ENCODE measurements around the gene KLHDC9. TPM values are rescaled to one million over a fixed set of nuclear protein-coding genes. Genes with fewer than 3 reads are reported as not detected.
A peak's percentile ranks its signal among the peaks of the same experiment; 100 is the strongest.

Gene KLHDC9
- total RNA-seq, 1 donor from 2014 or later = 7.2 TPM

- TF ChIP-seq, protein P1, sequence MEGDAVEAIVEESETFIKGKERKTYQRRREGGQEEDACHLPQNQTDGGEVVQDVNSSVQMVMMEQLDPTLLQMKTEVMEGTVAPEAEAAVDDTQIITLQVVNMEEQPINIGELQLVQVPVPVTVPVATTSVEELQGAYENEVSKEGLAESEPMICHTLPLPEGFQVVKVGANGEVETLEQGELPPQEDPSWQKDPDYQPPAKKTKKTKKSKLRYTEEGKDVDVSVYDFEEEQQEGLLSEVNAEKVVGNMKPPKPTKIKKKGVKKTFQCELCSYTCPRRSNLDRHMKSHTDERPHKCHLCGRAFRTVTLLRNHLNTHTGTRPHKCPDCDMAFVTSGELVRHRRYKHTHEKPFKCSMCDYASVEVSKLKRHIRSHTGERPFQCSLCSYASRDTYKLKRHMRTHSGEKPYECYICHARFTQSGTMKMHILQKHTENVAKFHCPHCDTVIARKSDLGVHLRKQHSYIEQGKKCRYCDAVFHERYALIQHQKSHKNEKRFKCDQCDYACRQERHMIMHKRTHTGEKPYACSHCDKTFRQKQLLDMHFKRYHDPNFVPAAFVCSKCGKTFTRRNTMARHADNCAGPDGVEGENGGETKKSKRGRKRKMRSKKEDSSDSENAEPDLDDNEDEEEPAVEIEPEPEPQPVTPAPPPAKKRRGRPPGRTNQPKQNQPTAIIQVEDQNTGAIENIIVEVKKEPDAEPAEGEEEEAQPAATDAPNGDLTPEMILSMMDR (IDR thresholded peaks at IDR 0.05) = no peak
- ATAC-seq (peak in 1 of 2 donors; percentile 1), DNase-seq (no peak)
- Histone ChIP-seq H3K4me3 (no peak overlapping the region), H3K36me3 (no peaks in the 10 kb centered on the region), H3K27ac (peak overlapping the region; percentile 80), H3K4me1 (peaks cover 33% of the 10 kb centered on the region), H3K27me3 (ENCODE audit: low read depth) (no peaks in the 10 kb centered on the region), H3K9me3 (no peaks in the 10 kb centered on the region)
- intact Hi-C loops (cut with DNase I) = no loop called here
Observed at GRCh38 chr1:161083748-161084596, 14.2 kb upstream of the KLHDC9 start.

DNA sequence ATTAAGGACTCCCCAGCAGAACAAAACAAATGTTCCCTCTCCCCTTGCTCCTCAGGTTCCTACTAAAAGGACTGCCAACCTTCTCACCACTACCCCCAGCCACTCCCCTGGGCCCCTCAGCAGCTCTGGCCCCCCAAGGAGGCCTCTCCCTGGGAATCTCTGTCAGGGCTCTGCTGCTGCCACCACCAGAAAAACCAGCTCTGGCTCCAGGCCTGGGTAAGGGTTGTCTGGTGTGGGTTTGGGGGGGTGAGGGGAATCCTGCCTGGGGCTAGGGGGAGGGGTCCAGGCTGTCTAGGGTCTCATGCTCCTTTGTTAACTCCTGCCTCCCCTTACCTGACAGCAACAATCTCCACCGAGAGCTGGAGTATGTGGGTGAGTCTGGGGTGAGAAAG lies 13.6 kb upstream of the KLHDC9 start:
- intact Hi-C loops (cut with DNase I) = no loop called here
- DNase-seq (no peak), ATAC-seq (no peak)
- TF ChIP-seq, protein P1 (IDR thresholded peaks at IDR 0.05) = no peak
- Histone ChIP-seq H3K4me1 (peaks cover 33% of the 10 kb centered on the region), H3K4me3 (no peak overlapping the region), H3K27me3 (ENCODE audit: low read depth) (no peaks in the 10 kb centered on the region), H3K9me3 (no peaks in the 10 kb centered on the region), H3K27ac (peak overlapping the region; percentile 80), H3K36me3 (no peaks in the 10 kb centered on the region)

DNA sequence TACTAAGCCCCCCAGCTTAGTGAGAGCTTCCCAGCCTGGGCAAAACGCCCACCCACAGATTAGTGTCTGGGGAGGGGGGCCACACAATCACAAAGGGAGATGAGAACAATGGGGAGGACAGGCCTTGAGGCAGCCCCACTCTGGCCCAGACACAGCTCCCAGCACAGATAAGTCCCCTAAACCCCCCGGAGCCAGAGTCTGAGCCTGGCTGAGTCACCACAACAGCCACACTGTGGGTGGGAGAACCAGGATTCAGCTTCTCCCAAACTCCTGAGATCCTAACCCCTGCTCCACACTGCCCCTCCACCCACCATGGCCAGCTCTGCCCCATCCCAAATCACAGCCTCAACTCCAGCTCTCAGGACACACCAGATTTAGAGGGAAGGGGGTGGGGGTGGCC lies 13.0 kb upstream of the KLHDC9 start:
- ATAC-seq (no peak), DNase-seq (no peak)
- Histone ChIP-seq H3K36me3 (no peaks in the 10 kb centered on the region), H3K4me3 (no peak overlapping the region), H3K9me3 (no peaks in the 10 kb centered on the region), H3K27me3 (ENCODE audit: low read depth) (no peaks in the 10 kb centered on the region), H3K27ac (peak overlapping the region; percentile 18), H3K4me1 (peaks cover 35% of the 10 kb centered on the region)
- TF ChIP-seq, protein P1 (IDR thresholded peaks at IDR 0.05) = no peak
- intact Hi-C loops (cut with DNase I) = no loop called here

DNA sequence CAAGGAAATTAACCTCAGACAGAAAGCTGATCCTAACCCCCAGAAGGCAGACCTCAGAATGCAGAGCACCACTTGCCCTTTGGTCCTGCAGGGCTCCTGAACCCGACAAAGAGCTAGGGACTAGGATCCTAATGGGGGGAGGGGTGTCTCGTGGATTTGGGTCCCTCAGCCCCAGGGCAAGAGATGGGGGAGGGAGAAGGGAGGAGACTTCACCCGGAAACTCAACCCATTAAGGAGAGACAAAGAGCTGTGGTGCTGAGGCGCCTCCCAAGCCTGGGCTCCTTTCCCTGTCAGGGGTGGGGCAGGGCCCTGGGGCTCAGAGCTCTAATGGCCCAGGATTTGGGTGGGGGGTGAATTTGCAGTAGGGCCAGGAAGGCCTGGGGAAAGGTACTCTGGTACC lies 11.7 kb upstream of the KLHDC9 start:
- ATAC-seq (no peak), DNase-seq (no peak)
- Histone ChIP-seq H3K27ac (peak overlapping the region; percentile 14), H3K4me3 (no peak overlapping the region), H3K4me1 (peaks cover 30% of the 10 kb centered on the region), H3K27me3 (ENCODE audit: low read depth) (no peaks in the 10 kb centered on the region), H3K9me3 (no peaks in the 10 kb centered on the region), H3K36me3 (no peaks in the 10 kb centered on the region)
- intact Hi-C loops (cut with DNase I) = no loop called here
- TF ChIP-seq, protein P1 (IDR thresholded peaks at IDR 0.05) = no peak

GRCh38 chr1:161088587-161089110 lies 9.5 kb upstream of the KLHDC9 start:
- TF ChIP-seq, protein P1 (IDR thresholded peaks at IDR 0.05) = no peak
- no peaks in the 10 kb centered on the region for H3K36me3 ChIP-seq

More at GRCh38 chr1:161088587-161089110, 9.5 kb upstream of the KLHDC9 start:
- Histone ChIP-seq H3K4me1 (peaks cover 21% of the 10 kb centered on the region), H3K9me3 (no peaks in the 10 kb centered on the region), H3K27me3 (ENCODE audit: low read depth) (no peaks in the 10 kb centered on the region), H3K27ac (peak overlapping the region; percentile 71), H3K4me3 (peak overlapping the region; percentile 49)
- peak; percentile 52 to 72 for ATAC-seq
- no peak for DNase-seq
- intact Hi-C loops (cut with DNase I) = no loop called here

Measured in lower lobe of right lung (tissue), 2 donors.